ENCODE results near the gene TNFSF12. TPM values are rescaled to one million over a fixed set of nuclear protein-coding genes. Genes with fewer than 3 reads are reported as not detected.

Gene TNFSF12
- polyA plus RNA-seq, 3 donors = 37.7 to 98.3 (median 50.2) TPM

- peak overlapping the region; percentile 98 to 100 (median 100) for H3K27ac Mint-ChIP-seq
- Histone ChIP-seq H3K79me2 (ENCODE audit: insufficient read depth, low read length) (peaks cover 90% of the 10 kb centered on the region), H3K36me3 (replicated peaks in 1 of 2; ENCODE audit: control insufficient read depth in 1 of 2, insufficient read depth in 2 of 2, low read length in 2 of 2) (peaks cover 49 to 52% of the 10 kb centered on the region in 2 donors), H3K4me1 (ENCODE audit: control insufficient read depth in 1 of 2, insufficient read depth in 2 of 2, low read length in 2 of 2) (peaks cover 76 to 83% of the 10 kb centered on the region in 2 donors), H3K9me3 (replicated peaks in 1 of 2; ENCODE audit: control insufficient read depth in 1 of 2, insufficient read depth in 1 of 2, low read length in 2 of 2) (no peaks in the 10 kb centered on the region), H4K20me1 (ENCODE audit: insufficient read depth, low read length) (peaks cover 95% of the 10 kb centered on the region), H3K27ac (ENCODE audit: low read depth in 1 of 2, low read length in 2 of 2) (peak overlapping the region; percentile 99), H3K27me3 (ENCODE audit: control insufficient read depth in 2 of 2, insufficient read depth in 2 of 2, low read length in 2 of 2) (no peaks in the 10 kb centered on the region), H3K4me3 (replicated peaks in 1 of 3; ENCODE audit: low read depth in 2 of 3, low read length in 3 of 3) (peak overlapping the region in 1 of 3 experiments; percentile 100), H3K4me2 (replicated peaks; ENCODE audit: extremely low read depth, low read length, poor library complexity, severe bottlenecking) (peak overlapping the region; percentile 9), H2AFZ (ENCODE audit: insufficient read depth, low read depth, low read length, poor library complexity, severe bottlenecking) (no peak overlapping the region), H3K9ac (ENCODE audit: insufficient read depth, low read length, poor library complexity, severe bottlenecking) (peak overlapping the region; percentile 97)
- peaks cover 75 to 85% of the 10 kb centered on the region in 2 donors for H3K36me3 Mint-ChIP-seq
- no peak for TF ChIP-seq CTCF (IDR thresholded peaks at IDR 0.05)
- intact Hi-C loops (cut with micrococcal nuclease) = loop anchor here (2.0 to 10.0 kb wide), 3 partner anchors 109 to 265 kb away; partner anchors contain the start of genes NEURL4 (in 1 of the 2) and TP53 (in 1 of the 2)
- WGBS (ENCODE audit: insufficient coverage) = 93% methylated on average over 12 of the region's 17 CpGs
- H3K4me1 Mint-ChIP-seq = peaks cover 76% of the 10 kb centered on the region
- H3K4me3 Mint-ChIP-seq = peak overlapping the region; percentile 48 to 57
- peaks cover 0 to 13% (median 0%) of the 10 kb centered on the region in 3 donors for H3K27me3 Mint-ChIP-seq (ENCODE audit: low read depth in 3 of 3)
- peaks cover 0 to 4% (median 0%) of the 10 kb centered on the region in 7 donors for H3K9me3 Mint-ChIP-seq
- no peak for DNase-seq
These were observed 28.7 kb downstream of the TNFSF12 start for GRCh38 chr17:7577327-7578199.

GRCh38 chr17:7579001-7579833, 30.4 kb downstream of the TNFSF12 start, which contains the start of gene CD68:
Gene CD68, plus strand, starts transcription at chr17:7579638. Its CDS starts 40 bp downstream, at chr17:7579678.
- H3K9me3 ChIP-seq (replicated peaks in 1 of 2; ENCODE audit: control insufficient read depth in 1 of 2, insufficient read depth in 1 of 2, low read length in 2 of 2) = no peaks in the 10 kb centered on the region
- intact Hi-C loops (cut with micrococcal nuclease) = loop anchor here (2.0 to 10.0 kb wide), 3 partner anchors 108 to 263 kb away; partner anchors contain the start of genes NEURL4 (in 1 of the 2) and TP53 (in 1 of the 2)
- Mint-ChIP-seq H3K27ac (peak within 1 kb of the TSS; percentile 98 to 100 (median 100)), H3K36me3 (peaks cover 71 to 78% of the 10 kb centered on the region in 2 donors), H3K4me1 (peaks cover 80% of the 10 kb centered on the region), H3K4me3 (peak within 1 kb of the TSS; percentile 98 to 99), H3K9me3 (peaks cover 0 to 3% (median 0%) of the 10 kb centered on the region in 7 donors), H3K27me3 (ENCODE audit: low read depth in 3 of 3) (peaks cover 0 to 11% (median 0%) of the 10 kb centered on the region in 3 donors)
- peak within 1 kb of the TSS; percentile 99 for H3K27ac ChIP-seq (ENCODE audit: low read depth in 1 of 2, low read length in 2 of 2)
- DNase-seq = peak; percentile 98 to 99 (median 98)
- no peaks in the 10 kb centered on the region for H3K27me3 ChIP-seq (ENCODE audit: control insufficient read depth in 2 of 2, insufficient read depth in 2 of 2, low read length in 2 of 2)
- WGBS (ENCODE audit: insufficient coverage) = 0% methylated on average over 6 of the region's 7 CpGs
- peak within 1 kb of the TSS; percentile 97 for H3K9ac ChIP-seq (ENCODE audit: insufficient read depth, low read length, poor library complexity, severe bottlenecking)
- peaks cover 46 to 47% of the 10 kb centered on the region in 2 donors for H3K36me3 ChIP-seq (replicated peaks in 1 of 2; ENCODE audit: control insufficient read depth in 1 of 2, insufficient read depth in 2 of 2, low read length in 2 of 2)
- peaks cover 84% of the 10 kb centered on the region for H3K79me2 ChIP-seq (ENCODE audit: insufficient read depth, low read length)
- peak within 1 kb of the TSS; percentile 99 for H3K4me2 ChIP-seq (replicated peaks; ENCODE audit: extremely low read depth, low read length, poor library complexity, severe bottlenecking)
- peaks cover 81 to 91% of the 10 kb centered on the region in 2 donors for H3K4me1 ChIP-seq (ENCODE audit: control insufficient read depth in 1 of 2, insufficient read depth in 2 of 2, low read length in 2 of 2)
- no peak within 1 kb of the TSS for H2AFZ ChIP-seq (ENCODE audit: insufficient read depth, low read depth, low read length, poor library complexity, severe bottlenecking)
- H3K4me3 ChIP-seq (replicated peaks in 1 of 3; ENCODE audit: low read depth in 2 of 3, low read length in 3 of 3) = peak within 1 kb of the TSS; percentile 82 to 98 (median 91)
- TF ChIP-seq CTCF (IDR thresholded peaks at IDR 0.05) = no peak
- H4K20me1 ChIP-seq (ENCODE audit: insufficient read depth, low read length) = peaks cover 85% of the 10 kb centered on the region
